Astrocyte (in vitro differentiated cells and primary cell): ENCODE data around the gene VSIG8. TPM values are rescaled to one million over a fixed set of nuclear protein-coding genes. Genes with fewer than 3 reads are reported as not detected.

Experiments
- DNase-seq: peaks from one replicate; pipeline ENCODE4 v3.0.0-alpha.2; 2010; ENCODE audit warnings: low read depth
- FAIRE-seq: peaks from 2 replicates; lab custom pipeline; 2011; peaks lifted over from hg19 to GRCh38; lab: Jason Lieb, UNC
- H2AFZ ChIP-seq: 2 replicates; pipeline ENCODE4 v1.6.0; 2012; ENCODE audit warnings: low read depth, low read length, inconsistent platforms
- H3K27ac ChIP-seq: 2 replicates; pipeline ENCODE4 v1.5.1; 2011; ENCODE audit warnings: low read depth, low read length, inconsistent platforms
- H3K27me3 ChIP-seq: 2 replicates; pipeline ENCODE4 v1.6.0; 2011; ENCODE audit warnings: low read length, inconsistent platforms; ENCODE audit not compliant: insufficient read depth
- H3K36me3 ChIP-seq: 2 replicates; pipeline ENCODE4 v1.5.1; 2011; ENCODE audit warnings: low read length, inconsistent platforms; ENCODE audit not compliant: insufficient read depth
- H3K4me1 ChIP-seq: 2 replicates; pipeline ENCODE4 v1.5.1; 2011; ENCODE audit warnings: low read length, inconsistent platforms; ENCODE audit not compliant: insufficient read depth
- H3K4me2 ChIP-seq: 2 replicates; pipeline ENCODE4 v1.6.0; 2012; ENCODE audit warnings: low read length, inconsistent platforms
- H3K4me3 ChIP-seq: 2 replicates; pipeline ENCODE4 v1.5.1; 2011; ENCODE audit warnings: low read depth, mild to moderate bottlenecking, low read length, inconsistent platforms; ENCODE audit not compliant: insufficient read depth
- H3K79me2 ChIP-seq: 2 replicates; pipeline ENCODE4 v1.6.0; 2012; ENCODE audit warnings: mild to moderate bottlenecking, low read length, inconsistent platforms; ENCODE audit not compliant: insufficient read depth
- H3K9ac ChIP-seq: 2 replicates; pipeline ENCODE4 v1.6.0; 2012; ENCODE audit warnings: mild to moderate bottlenecking, low read length, inconsistent platforms
- H3K9me3 ChIP-seq: 2 replicates; pipeline ENCODE4 v1.5.1; 2012; ENCODE audit warnings: low read depth, mild to moderate bottlenecking, low read length, inconsistent platforms; ENCODE audit not compliant: insufficient read depth
- H4K20me1 ChIP-seq: 2 replicates; pipeline ENCODE4 v1.6.0; 2012; ENCODE audit warnings: low read length, inconsistent platforms; ENCODE audit not compliant: insufficient read depth
- H3K27ac Mint-ChIP-seq: one replicate; pipeline ENCODE4 v1.8.0; 2021; ENCODE audit warnings: mild to moderate bottlenecking, mixed read lengths; ENCODE audit not compliant: unreplicated experiment
- H3K27me3 Mint-ChIP-seq: one replicate; pipeline ENCODE4 v1.8.0; 2021; ENCODE audit warnings: low read depth, mixed read lengths; ENCODE audit not compliant: unreplicated experiment
- H3K36me3 Mint-ChIP-seq: one replicate; pipeline ENCODE4 v1.8.0; 2021; ENCODE audit warnings: low read depth, mixed read lengths; ENCODE audit not compliant: unreplicated experiment
- H3K4me1 Mint-ChIP-seq: one replicate; pipeline ENCODE4 v1.8.0; 2021; ENCODE audit warnings: low read depth, mixed read lengths; ENCODE audit not compliant: unreplicated experiment
- H3K4me3 Mint-ChIP-seq: one replicate; pipeline ENCODE4 v1.8.0; 2021; ENCODE audit warnings: mild to moderate bottlenecking, moderate library complexity, mixed read lengths; ENCODE audit not compliant: unreplicated experiment
- H3K9me3 Mint-ChIP-seq: one replicate; pipeline ENCODE4 v1.8.0; 2021; ENCODE audit warnings: mild to moderate bottlenecking, mixed read lengths; ENCODE audit not compliant: unreplicated experiment
- CTCF ChIP-seq: IDR thresholded peaks from 2 replicates; pipeline ENCODE4 v1.5.1; 2011; ENCODE audit warnings: low read depth, mild to moderate bottlenecking, inconsistent platforms, low read length, moderate library complexity; ENCODE audit not compliant: insufficient read depth
- EZH2 ChIP-seq: IDR thresholded peaks from 2 replicates; pipeline ENCODE4 v1.6.1; 2012; ENCODE audit warnings: mild to moderate bottlenecking, low read length, inconsistent platforms; ENCODE audit not compliant: insufficient read depth
- total RNA-seq: library from RNA; stranded (reverse); gene quantifications from 2 replicates; pipeline ENCODE4 v1.2.1, GENCODE V29; 2021

Gene VSIG8
- total RNA-seq, 1 donor from 2014 or later: not detected

GRCh38 chr1:159867664-159868026, 5.2 kb upstream of the VSIG8 start:
- Histone ChIP-seq H3K36me3 (no peaks in the 10 kb centered on the region), H3K79me2 (no peaks in the 10 kb centered on the region), H3K4me3 (no peak overlapping the region), H3K4me2 (no peak overlapping the region), H2AFZ (no peak overlapping the region), H3K27me3 (no peaks in the 10 kb centered on the region), H4K20me1 (no peaks in the 10 kb centered on the region), H3K9me3 (no peaks in the 10 kb centered on the region), H3K9ac (no peak overlapping the region), H3K4me1 (peaks cover 14% of the 10 kb centered on the region), H3K27ac (no peak overlapping the region)
- H3K27ac Mint-ChIP-seq: no peak overlapping the region
- no peak overlapping the region for H3K4me3 Mint-ChIP-seq
- FAIRE-seq: no peak
- peaks cover 16% of the 10 kb centered on the region for H3K27me3 Mint-ChIP-seq
- TF ChIP-seq EZH2: no peak
- no peak for TF ChIP-seq CTCF
- peaks cover 42% of the 10 kb centered on the region for H3K4me1 Mint-ChIP-seq
- no peak for DNase-seq
- peaks cover 2% of the 10 kb centered on the region for H3K9me3 Mint-ChIP-seq
- peaks cover 11% of the 10 kb centered on the region for H3K36me3 Mint-ChIP-seq

DNA sequence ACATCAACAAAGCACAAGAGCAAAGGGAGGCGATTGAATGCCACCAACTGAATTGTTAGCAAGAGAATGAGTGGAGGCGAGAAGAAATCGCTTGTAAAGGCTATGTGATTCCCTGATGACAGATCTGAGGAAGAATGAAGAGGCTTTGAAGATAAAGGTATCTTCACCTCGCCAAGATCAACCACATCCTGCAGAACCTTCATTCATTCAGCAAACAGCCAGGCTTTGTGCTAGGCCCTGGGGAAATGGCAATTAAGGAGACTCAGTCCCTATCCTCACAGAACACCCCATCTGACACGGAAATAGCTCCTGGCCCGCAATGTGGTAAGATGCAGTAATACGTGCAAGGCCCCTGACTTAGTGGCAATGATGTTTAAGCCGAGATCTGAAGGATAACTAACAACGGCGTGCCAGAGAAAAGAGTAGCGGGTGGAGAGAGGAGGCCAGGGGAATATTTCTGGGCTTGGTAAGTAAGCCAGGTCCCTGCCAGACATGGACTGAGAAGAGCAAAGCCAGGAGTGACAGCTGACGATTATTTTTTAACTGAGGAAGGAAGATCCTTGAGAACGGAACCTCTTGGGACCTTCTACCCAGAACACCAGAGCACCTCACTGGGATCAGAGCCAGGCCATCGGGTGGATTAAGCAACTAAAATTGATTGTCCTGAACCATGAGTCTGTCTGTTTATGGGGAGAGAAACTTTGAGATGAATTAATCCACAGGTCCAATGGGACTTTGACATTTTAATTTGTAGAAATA, 4.6 kb upstream of the VSIG8 start:
- H3K9me3 ChIP-seq: no peaks in the 10 kb centered on the region
- Mint-ChIP-seq H3K4me3 (no peak overlapping the region), H3K27ac (no peak overlapping the region), H3K36me3 (peaks cover 8% of the 10 kb centered on the region), H3K4me1 (peaks cover 42% of the 10 kb centered on the region), H3K9me3 (peaks cover 2% of the 10 kb centered on the region), H3K27me3 (peaks cover 17% of the 10 kb centered on the region)
- H2AFZ ChIP-seq: no peak overlapping the region
- H3K27ac ChIP-seq: no peak overlapping the region
- FAIRE-seq (no peak), DNase-seq (no peak)
- H3K27me3 ChIP-seq: no peaks in the 10 kb centered on the region
- H4K20me1 ChIP-seq: no peaks in the 10 kb centered on the region
- no peaks in the 10 kb centered on the region for H3K79me2 ChIP-seq
- TF ChIP-seq CTCF: no peak
- no peak overlapping the region for H3K4me3 ChIP-seq
- H3K4me1 ChIP-seq: peaks cover 14% of the 10 kb centered on the region
- no peak overlapping the region for H3K4me2 ChIP-seq
- H3K9ac ChIP-seq: no peak overlapping the region
- H3K36me3 ChIP-seq: no peaks in the 10 kb centered on the region

DNA sequence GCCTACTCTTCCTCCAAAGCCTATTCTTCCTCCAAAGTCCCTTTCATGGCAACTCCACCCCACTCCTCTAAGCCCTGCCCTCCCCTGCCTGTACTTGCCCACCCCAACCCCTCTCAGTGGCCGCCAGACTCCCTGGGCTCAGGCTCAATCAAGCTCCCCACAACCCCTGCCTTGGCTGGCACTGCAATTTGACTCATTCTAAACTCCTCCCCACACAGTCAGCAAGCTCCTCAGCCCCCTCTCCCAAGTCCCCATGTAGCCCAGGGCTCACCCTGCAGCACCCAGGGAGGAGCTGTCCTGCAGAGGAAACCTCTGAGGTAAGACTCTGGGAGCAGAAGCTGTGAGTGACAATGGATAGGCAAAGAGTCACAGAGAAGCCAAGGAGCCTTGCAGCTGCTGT, 3.6 kb upstream of the VSIG8 start:
- Mint-ChIP-seq H3K4me1 (peaks cover 42% of the 10 kb centered on the region), H3K36me3 (peaks cover 4% of the 10 kb centered on the region), H3K4me3 (no peak overlapping the region), H3K9me3 (peaks cover 2% of the 10 kb centered on the region), H3K27ac (no peak overlapping the region), H3K27me3 (peaks cover 24% of the 10 kb centered on the region)
- Histone ChIP-seq H3K9ac (no peak overlapping the region), H3K36me3 (no peaks in the 10 kb centered on the region), H3K27me3 (no peaks in the 10 kb centered on the region), H4K20me1 (no peaks in the 10 kb centered on the region), H3K27ac (no peak overlapping the region), H3K79me2 (no peaks in the 10 kb centered on the region), H3K4me2 (no peak overlapping the region), H3K4me1 (peaks cover 14% of the 10 kb centered on the region), H3K9me3 (no peaks in the 10 kb centered on the region), H2AFZ (no peak overlapping the region), H3K4me3 (no peak overlapping the region)
- no peak for TF ChIP-seq EZH2
- no peak for TF ChIP-seq CTCF
- FAIRE-seq (no peak), DNase-seq (no peak)
